CD4-positive, alpha-beta T cell treated with Interleukin-15 for 4 hours (primary cell): Measurements from ENCODE around the gene ISCA2.
"Not testable (repeated sequence)": the region's sequence is repeated elsewhere in the genome, so short reads cannot be mapped to it uniquely, and the experiment has no call there.

Experiments used
- DNase-seq: peaks from one replicate; pipeline ENCODE4 v3.0.0-alpha.2; 2020; ENCODE audit warnings: low spot score

ISCA2 gene

DNA sequence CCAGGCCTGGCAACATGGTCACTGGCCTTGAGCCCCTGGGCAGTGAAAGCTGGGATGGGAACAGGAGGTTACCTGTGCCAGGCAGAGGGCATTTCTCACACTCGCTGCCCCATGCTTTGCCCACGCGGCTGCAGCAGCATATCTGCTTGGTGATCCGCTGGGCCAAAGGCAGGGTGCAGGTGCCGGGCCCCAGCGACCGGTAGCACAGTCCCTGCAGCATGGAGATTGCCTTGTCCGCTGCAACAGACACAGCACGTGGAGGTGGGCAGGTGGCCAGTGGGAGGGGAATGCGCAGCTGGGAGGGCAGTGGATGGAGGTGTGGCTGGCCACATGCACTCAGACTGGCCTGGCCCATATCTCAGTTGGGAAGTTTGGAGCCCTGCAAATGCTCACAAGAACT, 35.3 kb downstream of the ISCA2 start:
- no peak for DNase-seq

DNA sequence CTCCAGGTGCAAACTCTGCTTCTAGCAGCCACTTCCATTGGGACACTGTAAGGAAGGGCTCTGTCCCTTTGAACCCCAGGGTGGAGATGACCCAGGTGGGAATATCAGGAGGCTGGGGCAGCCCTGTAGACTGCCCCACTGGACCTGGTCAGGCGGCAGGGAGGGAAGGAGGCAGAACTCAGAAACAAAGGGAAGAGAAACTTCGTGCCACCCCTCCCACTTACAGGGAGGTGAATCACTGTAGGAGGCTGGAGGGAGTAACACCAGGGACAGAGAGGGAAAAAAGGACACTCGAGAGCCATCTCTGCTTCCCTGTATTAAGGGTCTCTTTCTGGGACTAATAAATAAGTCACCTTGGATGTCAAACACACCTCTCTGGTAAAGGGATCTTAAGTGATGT, 37.4 kb downstream of the ISCA2 start:
- no peak for DNase-seq

DNA sequence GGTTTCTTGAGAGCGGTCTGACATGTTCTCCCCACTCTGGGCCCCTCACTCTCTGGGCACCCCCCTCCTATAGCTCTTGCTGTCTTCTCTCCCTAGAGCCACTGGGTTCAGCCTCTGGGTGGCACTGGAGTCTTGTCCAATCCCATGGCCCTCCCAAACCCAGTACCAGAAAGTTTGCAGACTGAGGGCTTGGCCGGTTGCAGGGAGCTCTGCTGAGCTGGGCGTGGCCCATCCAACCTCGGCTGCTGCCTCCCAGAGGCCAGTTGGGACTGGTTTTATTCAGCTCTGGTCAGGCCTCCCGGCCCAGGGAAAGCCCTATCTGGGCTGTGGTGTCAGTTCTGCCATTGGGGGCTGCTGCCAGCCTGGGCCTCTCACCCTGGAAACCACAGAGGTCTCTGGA, 37.9 kb downstream of the ISCA2 start:
- no peak for DNase-seq

DNA sequence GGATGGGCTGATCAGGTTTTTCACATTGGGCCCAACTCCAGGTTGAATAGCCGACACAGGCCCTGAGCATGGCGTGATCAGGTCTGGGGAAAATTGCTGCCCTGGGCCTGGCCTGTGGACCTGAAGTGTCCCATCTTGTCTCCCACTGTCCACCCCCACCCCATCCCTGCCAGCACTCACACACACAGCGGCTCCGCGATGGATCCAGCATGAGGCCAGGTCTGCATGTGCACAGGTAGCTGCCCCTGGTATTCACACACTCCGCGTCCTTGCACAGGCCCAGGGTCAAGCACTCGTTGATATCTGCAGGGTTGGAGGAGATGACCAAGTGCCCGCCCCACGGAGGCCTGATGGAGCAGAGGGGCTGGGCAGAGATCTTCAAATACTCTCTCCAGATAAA, 38.7 kb downstream of the ISCA2 start:
- DNase-seq, result no peak

DNA sequence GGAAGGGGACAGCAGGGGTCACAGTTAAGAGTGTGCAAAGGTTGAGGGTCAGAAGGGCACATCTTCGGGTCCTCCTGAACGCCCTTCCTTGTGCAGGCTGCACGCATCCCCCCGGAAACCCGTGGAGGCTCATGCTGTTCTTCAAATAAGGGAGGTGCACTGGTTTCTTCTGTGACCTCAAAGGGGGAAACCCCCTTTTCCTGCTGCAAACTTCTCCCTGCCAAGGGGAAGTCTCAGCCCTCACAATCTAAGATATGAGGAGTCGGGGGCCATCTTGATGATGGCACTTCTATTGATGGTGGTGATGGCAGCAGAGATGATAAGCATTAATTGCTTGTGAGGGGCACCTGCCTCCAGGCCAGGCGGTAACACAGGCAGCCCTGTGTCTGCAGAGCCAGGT, 40.0 kb downstream of the ISCA2 start:
- DNase-seq, result no peak

DNA sequence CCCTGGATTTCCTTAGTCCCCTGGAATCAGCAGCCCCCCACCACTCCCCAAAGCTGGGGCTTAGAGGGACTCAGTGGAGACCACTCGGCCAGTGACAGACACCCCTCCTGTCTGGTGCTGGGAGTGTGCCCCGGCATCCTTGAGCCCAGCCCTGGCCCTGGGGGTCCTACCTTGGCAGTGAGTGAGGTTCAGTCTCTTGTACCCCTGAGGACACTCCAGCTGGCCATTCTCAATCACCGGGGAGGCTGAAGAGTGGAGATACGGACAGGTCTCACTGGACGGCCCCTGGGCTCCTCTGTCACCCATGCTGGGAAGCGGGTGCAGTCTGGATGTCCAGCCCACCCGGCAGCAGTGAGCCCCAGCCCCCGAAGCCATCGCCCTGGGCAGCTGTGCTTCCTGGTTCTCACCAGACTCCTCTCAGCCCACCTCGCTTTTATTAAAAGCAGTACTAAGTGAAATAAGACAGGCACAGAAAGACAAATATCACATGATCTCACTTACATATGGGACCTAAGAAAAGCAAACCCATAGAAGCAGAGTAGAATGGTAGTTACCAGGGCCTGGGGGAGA, 42.3 kb downstream of the ISCA2 start:
- no peak for DNase-seq

DNA sequence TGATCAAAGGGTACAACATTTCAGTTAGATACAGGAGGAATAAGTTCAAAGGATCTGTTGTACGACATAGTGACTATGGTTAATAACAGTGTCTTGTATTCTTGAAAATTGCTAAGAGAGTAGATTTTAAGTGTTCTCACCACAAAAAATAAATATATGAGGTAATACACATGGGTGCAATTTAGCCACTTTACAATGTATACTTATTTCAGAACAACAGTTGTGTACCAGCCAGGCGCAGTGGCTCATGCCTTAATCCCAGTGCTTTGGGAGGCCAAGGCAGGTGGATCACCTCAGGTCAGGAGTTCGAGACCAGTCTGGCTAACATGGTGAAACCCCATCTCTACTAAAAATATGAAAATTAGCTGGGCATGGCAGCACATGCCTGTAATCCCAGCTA, 42.8 kb downstream of the ISCA2 start:
- DNase-seq, result not testable (repeated sequence)

DNA sequence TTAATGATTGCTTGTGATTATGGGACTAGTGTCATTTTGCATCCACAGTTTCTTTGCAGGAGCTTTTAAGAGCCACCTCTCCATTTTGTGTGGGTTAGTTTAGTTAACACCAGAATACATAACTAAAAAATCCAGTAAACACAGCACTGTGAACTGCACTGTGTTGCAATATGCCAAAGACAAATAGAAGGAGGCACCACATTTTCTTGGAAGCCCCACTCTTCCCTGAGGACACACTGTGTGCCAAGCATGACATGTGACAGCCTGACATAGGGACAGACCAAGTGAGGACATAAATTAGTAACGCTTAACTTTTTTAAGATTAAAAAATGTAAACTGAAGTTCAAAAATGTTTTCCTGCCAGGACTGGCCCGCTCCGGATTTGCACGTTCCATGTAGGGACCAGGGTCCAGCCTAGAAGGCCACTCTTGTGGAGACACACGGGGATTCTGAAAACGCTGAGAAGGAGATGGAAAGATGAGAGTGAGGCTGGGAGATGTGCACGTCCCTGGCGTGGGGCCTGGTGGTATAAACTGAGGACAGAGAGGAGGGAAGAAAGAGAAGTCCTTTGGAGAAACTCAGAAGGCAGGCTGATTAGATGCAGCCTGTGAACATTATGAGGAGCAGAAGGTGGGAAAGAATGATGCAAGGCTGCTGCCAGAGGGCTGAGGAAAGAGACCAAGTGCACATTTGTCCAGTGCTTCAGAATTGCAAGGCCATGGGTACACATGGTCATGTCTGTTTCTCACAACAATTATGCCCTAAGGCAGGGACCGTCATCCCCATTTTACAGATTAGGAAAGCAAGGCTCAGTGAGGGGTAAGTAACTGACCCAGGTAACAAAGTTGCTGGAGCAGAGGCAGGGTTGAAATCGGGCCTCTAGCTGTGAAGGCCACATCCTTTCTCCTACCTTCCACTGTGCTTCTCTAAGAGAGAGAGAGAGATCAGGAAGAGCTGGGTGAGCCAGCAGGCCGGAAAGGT, 45.1 kb downstream of the ISCA2 start:
- no peak for DNase-seq

DNA sequence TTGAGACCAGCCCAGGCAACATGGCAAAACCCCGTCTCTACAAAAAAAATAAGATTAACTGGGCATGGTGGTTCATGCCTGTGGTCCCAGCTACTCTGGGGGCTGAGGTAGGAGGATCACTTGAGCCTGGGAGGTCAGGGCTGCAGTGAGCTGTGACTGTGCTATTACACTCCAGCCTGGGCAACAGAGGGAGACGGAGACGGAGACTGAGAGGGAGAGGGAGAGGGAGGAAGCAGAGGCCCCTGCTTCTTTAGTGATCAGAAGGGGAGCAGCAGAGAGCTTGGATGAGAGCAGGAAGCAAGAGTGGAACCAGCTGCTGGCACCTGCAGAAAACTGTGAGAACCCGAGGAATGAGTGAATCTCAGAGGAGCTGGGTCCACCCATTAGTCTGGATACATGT, 45.9 kb downstream of the ISCA2 start:
- DNase-seq, result no peak

DNA sequence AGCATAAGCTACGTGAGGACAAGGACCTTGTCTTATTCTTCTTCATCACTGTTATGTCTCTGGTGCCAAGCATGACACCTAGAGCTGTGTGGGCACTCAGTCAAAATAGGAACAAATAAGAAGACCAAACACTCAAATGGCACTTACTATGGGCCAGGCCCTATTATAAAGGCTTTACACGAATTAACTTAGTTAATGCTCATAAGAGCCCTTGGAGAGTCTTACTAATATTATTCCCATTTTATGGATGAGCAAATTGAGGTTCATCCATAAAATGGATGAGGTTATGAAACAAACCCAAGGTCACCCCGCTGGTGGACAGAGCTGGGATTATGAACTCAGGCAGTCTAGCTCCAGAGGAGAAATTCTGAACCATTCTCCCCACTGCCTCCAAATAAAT, 47.7 kb downstream of the ISCA2 start:
- DNase-seq, result no peak

DNA sequence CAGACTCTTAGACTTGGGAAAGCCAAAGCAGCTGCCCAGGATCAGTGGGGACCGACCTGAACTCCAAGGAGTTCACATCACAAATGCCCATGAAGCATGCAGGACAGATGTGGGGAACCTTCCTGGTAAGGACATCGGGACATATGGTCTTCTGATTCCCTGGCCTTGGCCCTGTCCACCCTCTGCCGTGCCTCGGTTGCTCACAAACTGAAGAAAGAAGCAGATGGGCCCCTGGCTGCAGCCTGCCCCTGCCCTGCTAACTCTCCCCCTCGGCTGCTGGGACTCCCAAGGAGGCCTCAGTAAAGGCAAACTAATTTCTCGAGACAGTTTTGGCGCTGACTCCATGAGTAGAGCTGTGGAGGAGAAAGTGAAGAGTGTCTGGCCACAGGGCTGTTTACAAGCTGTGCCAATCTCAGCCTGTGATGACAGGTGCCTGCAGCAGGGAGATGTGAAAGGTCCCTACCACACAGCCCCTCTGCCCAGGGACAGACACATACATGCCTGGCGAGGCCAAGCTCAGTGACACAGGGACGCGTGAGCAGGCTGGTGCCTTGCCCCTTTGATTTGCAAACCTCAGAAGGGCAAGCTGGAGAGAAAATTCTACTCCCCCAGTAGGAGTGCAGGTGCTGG, 48.6 kb downstream of the ISCA2 start:
- no peak for DNase-seq

DNA sequence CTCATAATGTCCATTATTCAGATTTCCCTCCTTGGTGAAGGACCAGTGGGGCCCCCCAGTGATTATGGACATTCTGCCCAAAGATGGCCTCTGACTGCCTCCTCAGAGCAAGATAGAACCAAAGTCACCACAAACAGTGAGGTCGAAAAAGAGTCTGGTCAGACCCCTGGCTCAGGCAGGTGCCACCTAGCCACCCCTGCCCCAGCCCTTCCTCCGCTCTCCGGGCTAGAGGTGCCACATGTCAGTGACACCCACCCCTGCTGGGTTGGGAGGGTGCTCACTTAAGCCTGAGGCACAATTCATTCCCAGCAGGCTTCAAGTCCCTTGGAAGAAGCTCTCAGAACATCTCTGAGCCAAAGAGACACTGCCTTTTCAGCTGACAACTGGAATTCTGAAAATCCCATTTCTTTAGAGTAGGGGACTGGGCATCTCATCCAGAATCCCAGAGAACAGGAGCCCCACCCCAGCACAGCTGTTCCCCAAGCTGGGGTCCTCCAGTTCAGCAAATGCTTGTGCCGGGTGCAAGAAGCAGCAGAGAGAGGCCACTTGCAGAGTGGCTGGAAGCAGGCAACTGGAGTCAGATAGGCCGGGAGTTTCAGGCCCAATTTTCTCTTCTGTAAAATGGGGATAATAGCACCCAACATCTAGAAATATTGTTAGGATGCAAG, 50.3 kb downstream of the ISCA2 start:
- DNase-seq, result no peak

DNA sequence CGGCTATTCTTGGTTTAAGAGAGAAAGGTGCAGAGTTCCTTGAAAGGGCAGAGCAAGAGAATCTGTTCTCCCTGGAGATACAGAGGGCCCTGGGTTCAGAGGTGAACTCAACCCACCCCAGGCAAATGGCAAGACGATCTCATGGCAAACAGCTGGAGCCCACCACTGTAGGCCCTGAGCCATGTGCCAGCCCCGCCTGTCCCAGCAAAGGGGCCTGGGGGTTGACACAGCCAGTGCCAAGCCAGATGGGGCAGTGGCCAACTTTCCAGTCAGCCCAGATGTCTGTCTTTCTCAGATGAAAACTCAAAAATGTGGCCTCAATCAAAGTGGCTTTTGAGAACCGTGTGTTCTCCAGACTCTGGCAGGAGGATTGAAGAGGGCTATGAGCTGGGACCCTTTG, 51.8 kb downstream of the ISCA2 start:
- DNase-seq, result no peak

DNA sequence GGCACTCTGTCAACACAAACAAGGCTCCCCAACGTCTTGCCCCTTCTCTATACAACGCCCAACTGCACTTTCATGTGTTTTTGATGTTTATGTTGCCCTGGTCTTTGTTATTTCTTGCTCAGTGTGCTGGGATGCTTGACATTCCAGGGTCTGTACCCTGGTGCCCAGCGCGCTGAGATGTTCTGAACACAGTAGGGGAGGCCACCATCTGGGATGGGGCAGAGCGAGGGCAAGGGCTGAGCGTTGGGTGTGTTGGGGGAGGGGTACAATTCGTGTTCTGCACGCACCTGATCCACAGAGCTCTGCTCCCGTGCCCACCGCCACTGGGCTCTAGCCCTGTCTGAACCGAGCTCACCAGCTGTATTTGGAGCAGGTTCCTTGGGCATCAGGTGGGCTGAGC, 52.9 kb downstream of the ISCA2 start:
- no peak for DNase-seq
